ENCODE results near the gene MAST4.

- TF ChIP-seq EP300 (IDR thresholded peaks at IDR 0.05; ENCODE audit: borderline replicate concordance in 1 of 2, low read depth in 2 of 2, low read length in 2 of 2): no peak
- no peak for TF ChIP-seq TEAD4 (IDR thresholded peaks at IDR 0.05; ENCODE audit: low read depth, low read length)
- no peak for TF ChIP-seq CTCF (IDR thresholded peaks at IDR 0.05; ENCODE audit: control extremely low read depth in 1 of 3, insufficient read depth in 1 of 3, low read depth in 1 of 3, low read length in 3 of 3)
- no peak for TF ChIP-seq GABPA (IDR thresholded peaks at IDR 0.05; ENCODE audit: borderline replicate concordance, insufficient read depth, low read length)
- no peak for TF ChIP-seq POLR2A (IDR thresholded peaks at IDR 0.05; ENCODE audit: control extremely low read depth in 1 of 2, low read depth in 2 of 2, low read length in 2 of 2)
- no peak for TF ChIP-seq RXRA (IDR thresholded peaks at IDR 0.05; ENCODE audit: insufficient read depth, low read depth, low read length)
- no peak for TF ChIP-seq EGR1 (IDR thresholded peaks at IDR 0.05; ENCODE audit: borderline replicate concordance, low read depth, low read length)
- no peak for TF ChIP-seq RFX5 (IDR thresholded peaks at IDR 0.05; ENCODE audit: borderline replicate concordance, low read depth, low read length)
- no peak for TF ChIP-seq CEBPB (IDR thresholded peaks at IDR 0.05; ENCODE audit: low read depth, low read length)
- no peak for TF ChIP-seq CTBP2 (IDR thresholded peaks at IDR 0.05; ENCODE audit: borderline replicate concordance, insufficient read depth, insufficient read length, low read length)
Measured at GRCh38 chr5:66639037-66639436, 42.8 kb downstream of the MAST4 start.

Data from H1 (cell line).